ENCODE measurements around the gene RASSF7.
"Not testable (repeated sequence)": the region's sequence is repeated elsewhere in the genome, so short reads cannot be mapped to it uniquely, and the experiment has no call there.

The RASSF7 gene

DNA sequence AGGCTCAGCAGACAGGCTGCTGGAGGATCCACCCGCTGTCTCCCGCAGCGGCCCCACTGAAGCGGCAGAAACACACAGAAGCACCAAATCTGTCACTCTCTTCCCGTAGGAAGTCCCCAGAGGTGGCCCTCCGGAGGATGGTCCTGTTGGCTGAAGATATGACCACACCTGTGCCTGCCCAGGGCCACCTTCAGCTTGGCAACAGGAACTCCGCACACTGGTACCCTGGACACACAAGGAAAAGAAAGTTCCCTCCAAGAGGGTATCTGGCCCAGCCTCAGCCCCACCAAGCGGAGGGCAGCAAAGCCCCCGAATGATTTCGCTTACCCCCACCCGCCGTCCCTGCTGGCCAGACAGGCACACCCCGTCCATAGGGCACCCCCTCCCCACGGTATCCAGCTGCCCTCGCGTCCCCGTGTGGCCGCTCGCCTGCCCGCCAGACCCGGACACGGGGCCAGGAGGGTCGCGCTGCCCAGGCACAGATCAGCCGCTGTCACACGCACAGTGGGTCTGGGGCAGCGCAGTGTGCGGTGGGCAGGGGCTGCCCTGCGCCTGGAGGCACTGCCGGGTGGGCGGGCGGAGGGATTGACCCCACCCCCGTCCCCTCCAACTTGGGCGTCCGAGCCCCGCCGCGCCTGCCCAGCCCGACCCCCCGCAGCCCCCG is 7.0 kb downstream of the RASSF7 start:
- DNase-seq = peak; percentile 20

DNA sequence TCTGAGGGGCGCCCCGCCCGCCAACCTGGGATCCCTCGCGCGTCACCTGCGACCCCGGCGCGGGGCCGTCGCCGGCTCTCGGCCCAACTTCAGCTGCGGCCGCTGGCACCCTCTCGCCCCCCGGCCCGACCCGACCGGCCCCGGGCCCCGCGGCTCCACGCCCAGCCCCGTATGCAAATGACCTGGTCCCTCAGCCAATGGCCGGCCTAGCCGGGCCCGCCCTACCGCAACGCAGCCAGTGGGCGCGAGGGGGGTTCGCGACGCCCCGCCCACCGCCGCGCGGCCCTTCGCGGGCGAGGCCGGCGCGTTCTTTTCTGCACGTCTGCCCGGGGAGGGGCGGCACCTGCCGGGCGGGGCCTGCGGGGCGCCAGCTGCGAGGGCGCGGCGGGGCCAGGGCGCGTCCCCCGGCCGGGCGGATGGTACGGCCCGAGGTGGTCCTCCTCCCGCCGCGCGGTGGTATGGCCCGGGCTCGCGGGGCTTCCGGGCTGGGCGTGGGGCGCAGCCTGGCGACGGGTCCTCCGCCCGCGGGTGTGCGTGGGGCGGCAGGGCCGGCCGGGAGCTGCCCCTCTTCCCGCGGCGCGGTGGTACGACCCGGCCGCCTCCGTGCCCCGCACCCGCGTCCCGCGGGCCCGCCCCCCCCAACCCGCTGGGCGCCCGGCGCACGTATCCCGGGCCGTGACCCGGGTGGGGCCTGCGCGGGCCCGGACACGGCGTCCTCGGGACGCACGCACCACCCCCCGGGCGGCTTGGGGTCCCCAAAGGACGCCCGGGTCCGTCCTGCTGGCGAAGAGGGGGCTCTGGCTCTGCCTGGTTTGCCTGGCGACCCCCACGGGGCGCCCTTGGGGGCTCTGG is 7.8 kb downstream of the RASSF7 start:
- DNase-seq = peak; percentile 89

GRCh38 chr11:569158-569885 is 8.6 kb downstream of the RASSF7 start:
- DNase-seq = no peak

DNA sequence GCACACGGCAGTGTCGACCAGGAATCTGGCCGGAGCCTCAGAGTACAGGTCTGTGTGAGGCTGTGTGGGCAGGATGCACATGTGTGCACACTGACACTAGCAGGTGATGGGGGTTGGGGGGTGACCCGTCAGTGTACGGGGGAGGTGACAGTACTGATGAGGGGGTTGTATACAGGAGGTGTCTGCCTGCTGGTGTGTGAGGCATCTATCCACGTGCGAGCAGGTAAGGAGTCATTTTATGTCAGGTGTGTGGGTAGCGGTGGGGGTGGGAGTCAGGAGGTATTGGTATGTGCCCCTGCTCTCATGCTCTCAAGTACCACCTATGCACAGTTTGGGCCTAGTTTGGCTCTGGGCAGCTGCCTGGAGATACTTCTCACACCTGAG is 11.0 kb downstream of the RASSF7 start:
- no peak for DNase-seq

DNA sequence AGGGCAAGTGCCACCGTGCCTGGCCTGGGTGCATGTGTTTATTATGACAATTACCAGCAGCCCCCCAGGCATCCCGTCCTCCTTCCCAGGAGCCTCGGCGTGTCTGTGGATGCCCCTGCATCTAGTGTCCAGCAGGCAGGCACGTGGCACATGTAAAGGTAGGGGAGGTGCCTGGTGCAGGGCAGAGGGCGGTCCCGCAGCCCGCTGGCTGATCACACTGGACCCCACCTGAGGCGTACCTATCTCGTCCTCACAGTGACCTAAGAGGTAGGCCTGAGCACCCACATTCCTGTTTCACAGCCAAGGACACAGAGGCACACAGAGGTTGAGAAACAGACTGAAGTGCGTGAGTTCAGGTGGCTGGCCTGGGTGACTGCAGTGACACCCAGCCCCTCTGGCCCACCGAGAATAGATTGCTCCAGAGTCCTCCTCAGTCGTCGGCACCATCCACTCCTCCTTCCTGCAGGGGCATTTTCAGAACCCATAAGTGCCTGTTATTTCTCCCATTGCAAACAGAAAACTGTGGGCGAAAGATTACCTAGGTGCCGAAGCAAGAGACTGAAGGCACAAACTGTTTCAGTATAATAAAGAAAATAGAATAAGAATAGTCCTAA is 12.5 kb downstream of the RASSF7 start:
- no peak for DNase-seq

- not testable (repeated sequence) for DNase-seq
Measured at GRCh38 chr11:574031-574570, 13.3 kb downstream of the RASSF7 start.

DNA sequence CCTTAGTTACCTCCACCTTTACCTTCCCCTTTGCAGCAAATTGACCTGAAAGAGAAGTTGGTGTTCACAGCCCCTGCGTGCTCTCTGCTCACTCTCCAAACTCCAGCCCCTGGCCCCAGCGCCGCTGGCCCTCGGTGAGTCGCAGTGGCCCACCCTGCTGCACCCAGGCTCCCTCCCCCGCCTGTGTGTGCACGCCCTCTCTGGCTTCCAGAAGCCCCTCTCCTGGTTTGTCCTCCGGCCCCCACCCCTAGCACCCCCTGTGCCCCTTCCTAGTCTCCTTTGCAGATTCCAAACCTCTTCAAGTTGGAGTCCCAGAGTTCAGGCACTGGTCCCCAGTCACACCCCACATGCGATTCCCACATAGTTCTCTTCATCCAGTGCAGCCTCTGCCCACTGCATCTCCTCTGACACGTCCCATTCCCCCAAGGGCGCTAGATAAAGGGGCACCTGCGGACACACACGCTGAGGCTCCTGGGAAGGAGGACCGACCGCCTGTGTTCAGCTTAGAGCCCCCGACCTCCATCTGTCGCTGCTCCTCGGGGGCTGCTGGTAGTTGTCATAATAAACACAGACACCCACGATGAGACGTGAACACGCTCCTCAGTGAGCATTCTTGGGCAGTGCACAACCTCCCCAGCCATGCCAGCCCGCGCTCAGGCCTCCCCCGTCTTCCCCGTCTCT is 14.0 kb downstream of the RASSF7 start:
- no peak for DNase-seq

DNA sequence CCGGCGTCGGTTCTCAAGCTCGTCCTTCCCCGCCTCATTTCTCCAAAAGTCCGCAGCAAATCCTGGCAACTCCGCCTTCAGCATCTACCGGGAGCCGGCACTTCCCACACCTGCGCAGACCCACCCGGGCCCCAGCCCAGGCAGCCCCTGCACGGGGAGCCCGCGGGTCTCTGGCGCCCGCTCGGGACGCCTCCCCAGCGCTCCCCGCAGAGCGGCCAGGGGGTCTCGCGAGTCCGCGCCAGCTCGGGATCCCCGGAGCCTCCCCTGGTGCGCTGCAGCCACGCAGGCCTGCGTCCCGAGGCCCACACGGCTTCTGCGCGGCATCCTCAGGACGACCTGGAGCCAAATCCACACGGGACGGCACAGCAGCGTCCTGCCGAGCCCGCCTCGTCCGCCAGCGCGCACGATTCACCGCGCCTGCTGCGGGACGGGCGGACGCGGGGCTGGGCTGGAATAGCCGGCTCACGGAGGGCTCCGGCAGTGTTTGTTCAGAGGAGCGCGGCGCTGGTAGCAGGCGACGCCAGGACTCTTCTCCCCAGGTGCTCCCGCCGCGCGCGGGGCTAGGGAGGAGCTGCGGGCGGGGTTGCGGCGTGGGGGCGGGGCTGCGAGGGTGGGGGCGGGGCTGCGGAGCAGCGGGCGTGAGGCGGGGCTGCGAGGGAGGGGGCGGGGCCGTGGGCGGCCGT is 14.7 kb downstream of the RASSF7 start:
- no peak for DNase-seq

DNA sequence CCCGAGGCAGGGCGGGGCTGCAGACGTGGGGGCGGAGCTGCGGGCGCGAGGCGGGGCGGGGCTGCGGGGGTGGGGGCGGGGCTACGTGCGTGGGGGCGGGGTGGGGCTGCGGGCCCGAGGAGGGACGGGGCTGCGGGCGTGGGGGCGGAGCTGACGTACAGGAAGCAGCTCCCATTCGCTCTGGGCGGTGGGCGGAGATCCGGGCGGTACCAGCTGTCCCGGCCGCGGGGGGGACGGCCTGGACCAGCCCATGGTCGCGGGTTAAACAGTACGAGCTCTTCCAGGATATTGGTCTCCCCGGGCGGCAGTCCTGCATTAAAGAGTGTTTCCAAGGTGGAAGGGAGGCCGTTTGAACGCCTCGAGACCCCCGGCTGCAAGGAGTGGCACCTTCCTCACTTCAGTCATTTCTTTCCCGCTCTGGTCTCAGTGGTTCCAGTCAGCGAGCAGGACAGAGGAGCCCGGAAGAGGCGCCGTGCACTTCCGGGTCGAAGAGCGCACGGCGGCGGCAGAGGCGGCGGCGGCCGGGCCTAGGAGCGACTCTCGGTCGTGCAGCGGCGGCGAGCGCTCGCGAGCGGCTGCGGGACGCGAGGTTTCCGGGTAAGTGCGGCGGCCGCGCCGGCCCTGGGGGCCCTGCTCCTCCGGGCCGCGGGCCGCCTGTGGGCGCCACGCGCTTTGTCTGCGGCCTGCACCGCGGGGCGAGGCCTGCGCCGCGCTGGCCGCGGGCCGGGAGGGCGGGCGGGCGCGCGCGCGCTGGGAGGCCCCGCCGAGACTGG is 15.4 kb downstream of the RASSF7 start, which contains the start of gene PHRF1:
PHRF1 (plus strand) TSS at position 475 of the 773 bp plus-strand sequence. CDS start 5,043 bp downstream, outside the sequence.
- DNase-seq = peak; percentile 95

- DNase-seq = no peak
Measured at GRCh38 chr11:576811-577610, 16.2 kb downstream of the RASSF7 start.

GRCh38 chr11:577611-577894 is 16.8 kb downstream of the RASSF7 start:
- no peak for DNase-seq

- DNase-seq = no peak
Measured at GRCh38 chr11:578276-579035, 17.7 kb downstream of the RASSF7 start.

- DNase-seq = no peak
Measured at GRCh38 chr11:579830-580601, 19.2 kb downstream of the RASSF7 start.

GRCh38 chr11:581342-581741 is 20.6 kb downstream of the RASSF7 start:
- no peak for DNase-seq

DNA sequence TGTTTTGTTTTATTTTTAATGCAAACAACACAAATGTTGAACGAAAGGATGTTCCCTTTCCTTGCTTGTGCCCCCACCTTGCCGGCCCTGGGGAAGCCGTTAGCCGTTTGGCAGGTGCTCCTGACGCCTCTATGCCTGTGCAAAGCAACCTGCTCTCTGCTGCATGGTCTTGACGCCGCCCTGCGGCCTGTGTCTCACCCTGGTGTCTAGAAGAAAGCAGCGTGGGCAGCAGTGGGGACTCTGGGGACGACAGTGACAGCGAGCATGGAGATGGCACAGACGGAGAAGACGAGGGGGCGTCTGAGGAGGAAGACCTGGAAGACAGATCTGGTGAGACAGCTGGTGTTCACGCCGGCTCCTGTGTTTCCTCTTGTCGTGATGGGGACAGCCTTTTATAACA is 21.0 kb downstream of the RASSF7 start:
- DNase-seq = no peak

DNA sequence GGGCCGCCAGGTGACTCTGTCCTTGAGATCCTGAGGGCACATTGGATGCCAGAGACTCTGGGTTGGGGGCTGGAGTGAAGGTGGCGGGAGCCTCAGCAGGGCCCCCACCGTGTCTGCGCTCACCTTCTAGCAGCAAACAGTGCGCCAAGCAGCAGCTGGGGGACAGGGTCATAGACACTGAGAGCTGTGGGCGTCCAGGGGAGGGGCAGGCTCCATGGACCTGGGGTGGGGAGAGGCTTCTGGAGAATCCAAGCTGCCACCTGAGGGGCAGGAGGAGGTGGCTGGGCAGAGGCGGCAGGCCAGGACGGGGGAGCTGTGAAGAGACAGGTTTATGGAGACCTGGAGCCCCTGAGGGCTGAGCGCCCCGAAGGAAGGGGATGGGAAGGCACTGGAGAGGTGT is 23.5 kb downstream of the RASSF7 start:
- no peak for DNase-seq

DNA sequence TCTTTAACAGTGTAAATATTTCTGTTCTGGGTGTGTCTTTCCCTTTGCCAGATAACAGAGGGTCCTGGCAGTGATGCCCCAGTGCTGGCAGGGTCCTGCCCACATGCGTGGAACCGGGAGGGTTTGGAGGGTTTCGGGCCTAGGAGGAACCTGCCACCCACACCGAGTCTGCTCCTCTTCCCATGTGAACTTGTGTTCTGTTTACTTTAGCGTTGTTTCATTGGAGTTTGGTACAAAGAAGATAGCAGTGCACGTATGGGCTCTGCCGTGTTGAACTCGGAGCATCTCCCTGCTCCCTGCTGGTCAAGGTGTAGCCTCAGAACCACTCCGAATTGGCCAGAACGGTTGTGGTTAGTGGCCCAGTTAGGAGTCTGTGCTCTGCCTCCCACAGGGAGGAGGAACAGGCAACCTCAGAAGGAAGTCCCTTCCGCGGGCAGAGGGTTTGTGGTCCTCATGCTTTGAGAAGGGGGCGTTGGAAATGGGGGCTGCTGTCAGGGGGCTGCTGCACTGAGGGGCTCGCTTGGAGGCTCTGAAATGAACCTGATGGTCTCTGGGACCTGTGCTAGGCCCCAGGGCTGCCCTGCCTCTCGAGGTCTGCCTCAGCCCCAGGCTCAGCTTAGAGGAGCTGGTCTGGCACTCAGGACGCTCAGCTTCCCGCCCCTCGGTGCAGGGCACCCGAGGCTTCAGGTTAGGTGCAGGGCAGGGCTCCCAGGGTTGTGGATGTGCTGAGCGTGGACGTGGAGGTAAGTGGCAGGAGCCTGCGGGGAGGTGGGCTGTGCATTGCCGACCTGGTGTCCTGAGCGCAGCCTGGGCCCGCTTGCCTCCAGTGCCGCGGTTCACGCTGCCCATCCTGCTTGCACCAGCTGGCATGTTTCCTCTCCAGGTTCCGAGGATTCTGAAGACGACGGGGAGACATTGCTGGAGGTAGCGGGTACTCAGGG is 25.9 kb downstream of the RASSF7 start:
- DNase-seq = no peak

Measured in activated CD8-positive, alpha-beta memory T cell treated with anti-CD3 and anti-CD28 coated beads, Interleukin-2, amount 50 U/mL, for 4 hours (primary cell).